NCI-H510A (cell line): Measurements from ENCODE around the gene CEMP1.

Experiments
- DNase-seq: peaks from one replicate; lab custom pipeline; 2025; lab: John Stamatoyannopoulos, UW

The CEMP1 gene

GRCh38 chr16:2520097-2520783, 11.0 kb downstream of the CEMP1 start, which contains the start of gene AMDHD2:
Gene AMDHD2, plus strand, starts transcription at chr16:2520371. Its CDS starts 88 bp downstream, at chr16:2520459.
- peak; percentile 83 for DNase-seq

- no peak for DNase-seq
These were observed 11.5 kb downstream of the CEMP1 start for GRCh38 chr16:2519711-2520080.

- DNase-seq, result no peak
These were observed 12.1 kb downstream of the CEMP1 start for GRCh38 chr16:2518823-2519710.

GRCh38 chr16:2517954-2518605, 13.1 kb downstream of the CEMP1 start:
- DNase-seq, result no peak

GRCh38 chr16:2516391-2517240, 14.6 kb downstream of the CEMP1 start:
- DNase-seq, result no peak

- no peak for DNase-seq
These were observed 15.9 kb downstream of the CEMP1 start for GRCh38 chr16:2515180-2515851.

- no peak for DNase-seq
These were observed 16.7 kb downstream of the CEMP1 start for GRCh38 chr16:2514333-2515179.

- DNase-seq, result peak; percentile 75
These were observed 17.5 kb downstream of the CEMP1 start, which contains the start of gene ATP6V0C for GRCh38 chr16:2513405-2514332. Gene ATP6V0C, plus strand, starts transcription at chr16:2513952. Its CDS starts 152 bp downstream, at chr16:2514104.

- no peak for DNase-seq
These were observed 18.3 kb downstream of the CEMP1 start for GRCh38 chr16:2512735-2513404.

GRCh38 chr16:2511996-2512734, 19.0 kb downstream of the CEMP1 start:
- DNase-seq, result no peak

GRCh38 chr16:2511128-2511800, 19.9 kb downstream of the CEMP1 start:
- no peak for DNase-seq

- no peak for DNase-seq
These were observed 22.3 kb downstream of the CEMP1 start for GRCh38 chr16:2508722-2509400.

GRCh38 chr16:2507665-2508064, 23.5 kb downstream of the CEMP1 start:
- DNase-seq, result no peak

- DNase-seq, result no peak
These were observed 24.1 kb downstream of the CEMP1 start for GRCh38 chr16:2507052-2507659.

GRCh38 chr16:2505695-2506094, 25.5 kb downstream of the CEMP1 start:
- DNase-seq, result no peak
